H1 (cell line): ENCODE measurements around the gene SSPN. TPM values are rescaled to one million over a fixed set of nuclear protein-coding genes. Genes with fewer than 3 reads are reported as not detected.

Experiments
- ATF2 ChIP-seq: IDR thresholded peaks from 2 replicates; pipeline ENCODE4 v1.6.1; 2012; ENCODE audit warnings: low read length, inconsistent platforms
- ATF3 ChIP-seq: IDR thresholded peaks from 2 replicates; pipeline ENCODE4 v1.6.1; 2011; ENCODE audit warnings: low read depth, mild to moderate bottlenecking, low read length; ENCODE audit not compliant: insufficient read depth
- BCL11A ChIP-seq, 2 experiments: IDR thresholded peaks; one replicate each; pipeline ENCODE4 v1.6.1; 2011; ENCODE audit warnings: low read depth in 2 of 2, low read length in 2 of 2, mild to moderate bottlenecking in 2 of 2
- CHD1 ChIP-seq: IDR thresholded peaks from 2 replicates; pipeline ENCODE4 v1.6.1; 2012; ENCODE audit warnings: low read depth, low read length, improper control_type of control experiment
- CHD2 ChIP-seq: IDR thresholded peaks from 2 replicates; pipeline ENCODE4 v1.6.1; 2012; ENCODE audit warnings: low read length, improper control_type of control experiment
- CREB1 ChIP-seq: IDR thresholded peaks from 2 replicates; pipeline ENCODE4 v1.6.1; 2012; ENCODE audit warnings: inconsistent platforms
- EZH2 ChIP-seq: fragments of 200-600 bp; sonication (generic); IDR thresholded peaks from 2 replicates; pipeline ENCODE4 v1.7.1; 2012; ENCODE audit warnings: low read depth, mild to moderate bottlenecking, moderate library complexity, low read length, inconsistent platforms; ENCODE audit not compliant: severe bottlenecking
- JUN ChIP-seq: IDR thresholded peaks from 2 replicates; pipeline ENCODE4 v1.6.1; 2011; ENCODE audit warnings: low read depth, mild to moderate bottlenecking, improper control_type of control experiment, low read length
- KDM1A ChIP-seq: fragments of 200-600, 300-600 bp; sonication (generic); IDR thresholded peaks from 2 replicates; pipeline ENCODE4 v1.7.1; 2016; ENCODE audit warnings: mild to moderate bottlenecking, low read length, borderline replicate concordance
- KDM4A ChIP-seq: IDR thresholded peaks from one replicate; pipeline ENCODE4 v1.7.1; 2012; ENCODE audit warnings: low read depth, mild to moderate bottlenecking, moderate library complexity, low read length, inconsistent platforms; ENCODE audit not compliant: severe bottlenecking
- MAFK ChIP-seq: IDR thresholded peaks from 2 replicates; pipeline ENCODE4 v1.6.1; 2012; ENCODE audit warnings: low read depth, mild to moderate bottlenecking, improper control_type of control experiment, low read length
- NANOG ChIP-seq: IDR thresholded peaks from 2 replicates; pipeline ENCODE4 v1.6.1; 2011; ENCODE audit warnings: low read length, low read depth, mild to moderate bottlenecking, inconsistent platforms; ENCODE audit not compliant: insufficient read depth, poor library complexity, severe bottlenecking
- PHF8 ChIP-seq: fragments of 200-600 bp; sonication (generic); conservative IDR thresholded peaks from 2 replicates; pipeline ENCODE4 v1.7.1; 2012; ENCODE audit warnings: low read depth, mild to moderate bottlenecking, inconsistent platforms, low read length, moderate library complexity
- RBBP5 ChIP-seq: IDR thresholded peaks from 2 replicates; pipeline ENCODE4 v1.7.1; 2012; ENCODE audit warnings: low read depth, mild to moderate bottlenecking, inconsistent platforms, low read length, moderate library complexity, borderline replicate concordance
- RNF2 ChIP-seq: fragments of 200-900, 300-1000 bp; sonication (generic); IDR thresholded peaks from 2 replicates; pipeline ENCODE4 v1.7.1; 2016; ENCODE audit warnings: borderline replicate concordance, low read depth, mild to moderate bottlenecking, antibody characterized with exemption, low read length; ENCODE audit not compliant: poor library complexity, severe bottlenecking; ENCODE audit errors: missing control alignments
- SIRT6 ChIP-seq: IDR thresholded peaks from one replicate; pipeline ENCODE4 v1.7.1; 2012; ENCODE audit warnings: low read length, inconsistent platforms
- SP1 ChIP-seq: IDR thresholded peaks from 2 replicates; pipeline ENCODE4 v1.6.1; 2011; ENCODE audit warnings: low read depth, low read length
- TAF1 ChIP-seq: IDR thresholded peaks from 2 replicates; pipeline ENCODE4 v1.6.1; 2011; ENCODE audit warnings: mild to moderate bottlenecking, low read depth, low read length
- TCF12 ChIP-seq: IDR thresholded peaks from 2 replicates; pipeline ENCODE4 v1.6.1; 2011; ENCODE audit warnings: low read depth, mild to moderate bottlenecking, low read length
- USF2 ChIP-seq: IDR thresholded peaks from 2 replicates; pipeline ENCODE4 v1.6.1; 2011; ENCODE audit warnings: low read length, improper control_type of control experiment
- YY1 ChIP-seq: IDR thresholded peaks from 2 replicates; pipeline ENCODE4 v1.6.1; 2011; ENCODE audit warnings: low read depth, mild to moderate bottlenecking, low read length
- polyA plus RNA-seq, 7 experiments: library from polyadenylated mRNA; depleted of rRNA in 3 of 7; stranded (reverse) in 5 of 7; unstranded in 2 of 7; fragments of >200 nt in 5 of 7; fragments of 200-250 nt in 2 of 7; gene quantifications; 1 replicate in 5 of 7; 2 replicates in 1 of 7; 4 replicates in 1 of 7; pipeline versions ENCODE4 v1.2.1 to v1.2.3, GENCODE V29; 2011 to 2013; ENCODE audit warnings: missing spikeins in 2 of 7, mixed read lengths in 2 of 7
- total RNA-seq: library from RNA; stranded (reverse); fragmentation: NEBNext Ultra II Directional; extraction: Animal tissue kit (Norgen Biotek cat#: 25700); gene quantifications from 2 replicates; pipeline ENCODE4 v1.2.1, GENCODE V29; 2021

SSPN gene
- total and polyA plus RNA-seq, 2 of the 8 experiments (the other 6 are each of a cell fraction or from before 2014, with no cell fraction given), result 0.86 to 1.8 TPM

- no peak for TF ChIP-seq JUN
- TF ChIP-seq RNF2, result no peak
- TF ChIP-seq CREB1, result no peak
- no peak for TF ChIP-seq ATF2
- no peak for TF ChIP-seq SIRT6
- no peak for TF ChIP-seq YY1
- peak; percentile 98 for TF ChIP-seq KDM4A
- TF ChIP-seq USF2, result no peak
- TF ChIP-seq KDM1A, result no peak
- 0 out of 2 replicates have a peak, but pooled peaks have one; percentile 55 for TF ChIP-seq RBBP5
- no peak for TF ChIP-seq CHD2
- no peak for TF ChIP-seq SP1
- TF ChIP-seq MAFK, result no peak
- no peak for TF ChIP-seq BCL11A (IDR thresholded peaks at IDR 0.05; ENCODE audit: low read depth in 2 of 2, low read length in 2 of 2)
- peak; percentile 47 for TF ChIP-seq TAF1
- peak; percentile 39; the same call in 1 of the 2 replicates for TF ChIP-seq PHF8
- TF ChIP-seq NANOG, result no peak
- peak; percentile 64 for TF ChIP-seq EZH2
- TF ChIP-seq CHD1, result no peak
- no peak for TF ChIP-seq ATF3
- no peak for TF ChIP-seq TCF12
These were observed 458 bp downstream of the SSPN start (continued) for GRCh38 chr12:26195641-26196420.
